NK-92 treated with Interleukin-12 subunit alpha and Interleukin-12 subunit beta, amount 100 ng/mL, for 24 hours (cell line): ENCODE data around the gene SLC25A34.

ENCODE experiments used
- DNase-seq: peaks from one replicate; lab custom pipeline; 2025; lab: John Stamatoyannopoulos, UW

Gene SLC25A34

DNA sequence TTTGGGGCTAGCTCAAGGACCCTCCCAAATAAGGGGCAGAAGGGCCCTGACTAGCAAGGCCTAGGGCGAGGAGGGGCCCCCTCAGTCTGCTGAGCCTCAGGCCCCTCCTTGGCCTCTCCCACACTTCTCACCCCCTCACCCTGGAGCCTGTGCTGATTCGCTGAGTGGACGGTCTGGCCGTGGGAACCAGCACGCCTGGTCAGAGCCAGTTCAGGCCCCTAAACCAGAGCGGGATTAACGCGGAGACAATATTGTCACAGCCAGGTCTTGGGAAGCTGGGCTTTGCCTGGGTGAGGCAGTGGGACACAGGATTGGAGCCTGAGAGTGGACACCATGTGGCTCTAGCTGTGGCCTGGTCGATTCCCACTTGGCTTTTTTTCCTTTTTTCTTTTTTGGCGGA, 17.7 kb downstream of the SLC25A34 start:
- no peak for DNase-seq

DNA sequence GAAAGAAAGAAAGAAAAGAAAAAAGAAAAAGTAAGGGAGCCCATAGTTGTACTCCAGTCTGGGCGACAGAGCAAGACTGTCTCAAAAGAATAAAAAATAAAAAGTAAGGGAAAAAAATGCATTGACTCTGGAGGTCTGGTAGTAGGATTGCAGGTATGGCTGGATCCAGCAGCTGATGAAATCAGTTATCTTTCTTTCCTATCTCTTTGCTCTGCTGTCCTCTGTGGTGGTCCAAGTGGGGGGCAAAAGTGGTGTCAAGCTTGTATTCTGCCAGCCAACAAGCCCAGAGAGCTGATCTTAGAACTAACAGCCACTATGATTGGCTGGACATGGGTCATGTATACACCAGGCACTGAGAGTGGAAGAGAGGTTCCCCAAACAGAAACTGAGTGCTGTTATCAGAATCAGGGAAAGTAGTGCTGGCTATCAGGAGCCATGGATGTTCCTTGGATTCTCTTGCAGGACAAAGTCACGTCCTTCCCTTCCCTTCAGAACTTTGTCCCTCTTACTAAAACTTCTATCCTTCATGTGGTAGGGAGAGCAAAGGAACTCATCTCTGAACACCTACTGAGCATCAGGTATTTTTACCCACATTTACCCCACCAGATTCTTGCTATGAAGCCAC, 19.1 kb downstream of the SLC25A34 start:
- no peak for DNase-seq

DNA sequence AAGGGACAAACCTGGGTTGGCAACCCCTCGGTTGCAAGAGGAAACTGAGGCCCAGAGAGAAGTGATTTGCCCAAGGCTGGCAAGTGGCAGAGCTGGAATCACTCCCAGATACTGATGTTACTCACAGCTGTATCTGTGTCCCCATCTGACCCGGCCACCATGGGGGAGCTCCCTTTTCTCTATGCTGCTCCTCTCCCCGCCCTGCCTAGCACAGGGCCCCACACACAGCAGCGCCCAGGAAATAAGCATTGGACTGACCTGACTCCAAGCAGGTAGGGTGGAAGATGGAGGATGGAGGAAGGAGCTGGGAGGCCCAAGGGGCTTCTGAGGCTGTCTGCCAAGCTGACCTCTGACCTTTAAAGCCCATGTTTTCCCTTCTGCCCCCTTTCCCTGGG, 19.6 kb downstream of the SLC25A34 start:
- no peak for DNase-seq

DNA sequence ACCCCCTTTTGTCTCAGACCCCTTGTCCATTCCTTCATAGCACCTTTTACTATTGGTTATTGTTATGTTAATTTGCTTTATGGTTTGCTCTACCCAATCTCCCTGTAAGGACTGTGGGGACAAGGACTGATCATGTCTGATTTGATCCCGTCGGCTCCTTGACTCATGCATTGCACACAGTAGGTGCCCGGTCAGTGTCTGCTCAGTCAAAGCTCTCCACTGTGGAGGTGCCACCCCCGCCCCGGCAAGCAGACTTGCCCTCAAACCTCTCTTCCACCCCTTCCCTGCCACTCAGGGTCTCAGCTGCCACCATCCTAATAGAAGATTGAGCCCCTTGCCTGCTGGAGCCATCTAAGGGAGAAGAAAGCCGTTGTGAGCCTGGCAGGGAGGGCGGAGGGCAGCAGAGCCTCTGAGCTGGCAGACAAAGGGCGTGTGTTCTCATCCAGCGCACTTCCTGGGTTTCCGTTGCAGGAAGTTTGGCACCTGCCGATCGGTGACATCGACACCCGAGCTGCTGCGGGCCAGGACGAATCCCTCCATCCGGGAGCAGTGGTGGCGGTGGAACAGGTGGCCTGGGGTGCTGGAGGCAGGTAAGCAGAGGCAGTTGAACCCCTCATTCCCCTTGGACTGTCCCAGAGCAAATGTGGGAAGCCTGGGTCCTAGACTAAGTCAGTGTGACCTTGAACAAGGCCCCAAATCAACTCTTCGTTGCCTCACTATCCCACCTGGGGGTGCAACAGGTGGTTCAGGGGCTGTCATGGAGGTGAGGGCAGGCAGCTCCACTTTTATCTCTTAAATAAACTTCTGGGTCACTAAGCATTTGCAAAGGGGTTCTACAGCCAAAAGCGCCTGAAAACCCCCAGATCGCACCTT, 20.3 kb downstream of the SLC25A34 start:
- DNase-seq, result no peak

DNA sequence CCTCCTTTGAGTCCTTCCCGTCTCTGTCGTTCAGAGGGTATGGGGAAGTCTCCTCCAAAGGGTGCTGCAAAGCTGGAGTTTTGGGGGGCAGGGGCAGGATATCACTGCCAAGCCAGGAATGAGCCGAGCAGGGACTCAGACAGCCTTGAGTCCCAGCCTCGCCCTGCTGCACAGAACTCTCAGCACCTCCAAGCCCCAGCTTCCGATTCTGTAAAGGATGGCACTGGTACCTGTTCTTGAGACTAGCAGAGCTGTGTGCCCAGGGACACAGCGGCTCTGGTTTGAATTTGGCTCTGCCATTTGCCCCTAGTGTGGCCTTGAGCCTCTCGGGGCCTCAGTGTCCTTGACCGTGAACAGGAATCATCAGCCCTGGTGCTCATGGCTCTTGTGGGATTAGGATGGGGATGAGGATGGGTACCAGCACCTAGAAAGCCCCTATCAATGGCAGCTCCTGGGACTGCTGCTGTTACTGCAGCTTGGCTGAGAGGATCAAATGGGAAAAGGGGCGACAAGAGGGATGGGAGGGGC, 21.0 kb downstream of the SLC25A34 start:
- no peak for DNase-seq

DNA sequence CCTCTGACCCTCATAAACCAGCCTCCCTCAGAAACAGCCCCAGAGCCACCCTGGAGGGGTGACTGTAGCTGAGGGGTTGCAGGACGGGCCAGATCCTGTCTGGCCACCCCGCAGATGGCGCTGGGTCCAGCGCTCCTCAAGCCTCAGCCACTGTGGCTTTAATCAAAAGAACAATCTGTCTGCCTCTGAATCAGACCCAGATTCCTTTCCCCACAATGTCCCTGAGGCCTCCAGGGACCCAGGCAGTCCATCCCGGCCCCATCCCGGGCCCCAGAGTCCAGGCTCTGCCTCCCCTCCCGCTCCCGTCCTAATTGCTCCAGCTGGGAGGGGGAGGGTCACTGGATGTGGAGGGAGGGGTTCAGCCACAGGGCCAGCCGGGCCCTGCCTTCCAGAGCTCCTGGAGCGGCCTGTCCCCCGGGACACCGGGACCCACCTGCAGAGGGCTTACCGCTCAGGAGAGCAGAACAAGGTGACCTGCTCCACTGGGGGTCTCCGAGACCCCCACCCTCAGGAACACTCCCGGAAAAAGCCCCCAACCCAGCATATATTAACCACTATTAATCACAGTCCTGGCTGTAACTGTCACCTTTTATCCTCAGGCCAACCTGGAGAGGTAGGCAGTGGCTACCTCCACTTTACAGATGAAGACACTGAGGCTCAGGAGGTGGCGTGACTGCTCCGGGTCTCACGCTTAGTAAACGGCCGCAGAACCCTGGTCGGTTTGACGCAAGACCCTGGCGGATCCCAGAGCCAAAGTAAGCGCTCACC, 21.7 kb downstream of the SLC25A34 start:
- DNase-seq, result no peak

DNA sequence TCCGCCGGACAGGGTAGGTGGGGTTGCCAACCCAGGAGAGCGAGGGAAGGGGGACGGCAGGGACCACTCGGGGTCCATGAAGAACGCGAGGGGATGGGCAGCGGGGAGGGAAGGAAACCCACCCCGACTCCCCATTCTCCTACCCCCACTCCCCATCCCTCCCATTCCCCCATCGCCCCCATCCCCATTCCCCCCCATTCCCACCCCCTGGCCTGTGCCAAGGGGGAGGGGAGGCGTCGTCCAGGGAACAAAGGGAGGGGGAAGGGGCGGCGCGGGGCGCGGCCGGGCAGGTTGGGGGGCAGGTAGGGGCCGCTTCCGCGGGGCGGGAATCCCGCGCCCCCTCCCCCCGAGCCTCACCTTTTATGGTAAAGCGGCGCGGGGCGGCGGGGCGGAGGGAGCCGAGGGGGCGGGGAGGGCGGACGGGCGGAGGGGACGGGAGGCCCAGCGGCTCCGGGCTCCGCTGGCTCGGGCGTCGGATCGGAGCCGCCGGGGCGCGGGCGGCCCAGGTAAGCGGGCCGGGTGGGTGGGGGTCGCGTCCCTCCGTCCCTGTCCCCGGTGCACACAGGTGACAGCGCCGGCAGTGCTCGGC, 22.4 kb downstream of the SLC25A34 start, which contains the start of gene FBLIM1:
FBLIM1 (plus strand) TSS at position 453 of the 589 bp plus-strand sequence. CDS start 6,189 bp downstream, outside the sequence.
- no peak for DNase-seq

DNA sequence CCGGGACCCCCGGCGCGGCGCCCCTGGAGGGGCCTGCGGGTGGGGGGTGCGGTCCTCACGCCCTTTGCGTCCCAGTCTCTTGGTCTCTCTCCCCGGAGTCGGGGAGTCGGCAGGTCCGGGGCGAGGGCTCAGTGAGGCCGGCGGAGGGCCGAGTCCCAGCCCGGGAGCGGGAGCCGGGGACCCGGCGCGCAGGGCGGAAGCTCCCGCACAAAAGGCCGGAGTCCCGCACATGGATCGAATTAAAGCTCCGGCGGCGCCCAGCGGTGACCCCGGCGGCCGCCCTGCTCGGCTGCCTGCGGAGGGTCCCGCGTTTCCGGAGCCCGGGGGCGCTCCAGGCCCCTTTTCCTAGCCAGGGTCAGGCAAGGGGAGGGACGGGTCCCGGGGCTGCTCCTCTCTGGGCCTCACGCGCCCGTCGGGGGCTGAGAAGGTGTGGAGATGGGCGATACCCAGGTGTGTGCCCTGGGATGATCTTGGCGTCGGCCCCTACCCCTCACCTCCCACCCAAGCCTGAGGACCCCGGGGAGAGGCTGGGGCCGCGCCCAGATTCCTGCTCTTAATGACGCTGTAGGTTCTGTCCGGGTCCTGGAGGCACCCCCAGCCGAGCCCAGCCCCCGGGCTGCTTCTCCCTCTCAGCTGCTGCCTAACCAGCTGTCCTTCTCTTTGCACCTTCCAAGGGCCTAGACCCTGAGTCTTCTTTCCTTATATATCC, 23.0 kb downstream of the SLC25A34 start:
- no peak for DNase-seq

DNA sequence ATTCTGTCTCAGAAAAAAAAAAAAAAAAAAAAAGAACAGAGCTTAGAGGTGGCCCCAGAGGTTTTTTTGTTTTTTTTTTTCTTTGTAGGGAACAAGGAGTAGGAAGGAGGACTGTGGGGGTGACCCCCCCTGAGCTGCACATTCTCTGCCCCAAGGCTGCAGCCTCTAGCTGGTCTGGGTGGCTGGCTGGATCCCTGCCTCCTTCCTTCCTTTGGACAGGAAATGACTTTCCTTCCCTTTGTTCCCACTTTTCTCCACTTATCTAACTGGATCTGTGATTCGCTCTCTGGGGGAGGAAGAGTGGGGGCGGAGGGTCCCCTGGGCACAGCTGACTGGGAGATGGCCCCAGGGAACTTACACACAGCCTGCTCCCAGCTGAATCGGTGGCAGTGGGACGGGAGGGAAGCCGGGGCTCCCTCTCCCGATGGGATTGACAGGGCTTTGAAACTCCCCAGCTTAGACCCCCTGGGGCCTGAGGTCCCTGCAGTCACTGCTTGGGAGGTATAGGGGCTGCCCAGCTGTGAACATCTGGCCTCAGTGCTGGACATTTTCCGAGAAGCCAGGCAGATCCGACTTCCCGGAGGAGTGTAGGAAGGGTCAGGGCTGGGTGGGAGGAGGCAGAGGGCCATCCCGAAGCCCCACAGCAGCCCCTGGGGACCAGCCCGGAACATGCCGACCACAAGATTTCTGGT, 24.6 kb downstream of the SLC25A34 start:
- DNase-seq, result no peak

DNA sequence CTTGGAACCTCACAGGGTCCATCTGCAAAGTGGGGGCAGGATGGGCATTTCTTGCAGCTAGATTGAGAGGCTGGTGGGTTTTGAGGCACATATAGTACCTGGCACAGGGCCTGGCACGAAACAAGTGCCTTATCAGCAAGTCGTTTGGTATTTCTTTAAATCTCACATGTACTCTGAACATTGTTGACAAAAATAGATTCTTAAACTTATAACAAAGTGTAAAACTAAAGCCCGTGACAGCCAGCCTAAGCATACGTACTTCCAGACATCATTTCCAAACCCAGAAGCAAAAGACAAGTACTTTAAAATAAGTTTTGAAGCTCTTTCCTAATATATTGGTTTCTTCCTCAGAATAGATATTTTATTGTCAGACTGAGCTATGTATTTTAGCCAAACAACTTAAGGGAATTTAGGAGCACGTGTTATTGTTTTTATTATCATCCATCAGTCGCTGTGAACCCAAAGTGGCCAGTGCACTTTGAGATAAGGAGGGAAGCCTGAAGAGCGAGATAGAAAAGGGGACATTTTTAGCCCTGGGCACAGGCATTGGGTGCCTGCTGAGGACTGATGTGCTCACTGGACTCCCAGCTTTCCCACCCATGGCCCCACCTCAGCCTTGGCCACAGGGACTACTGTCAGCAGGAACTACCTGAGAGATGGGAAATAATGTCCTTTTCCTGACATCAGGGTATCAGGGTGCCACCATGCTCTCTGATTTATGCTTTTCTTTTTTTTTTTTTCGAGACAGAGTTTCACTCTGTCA, 25.5 kb downstream of the SLC25A34 start:
- DNase-seq, result no peak

DNA sequence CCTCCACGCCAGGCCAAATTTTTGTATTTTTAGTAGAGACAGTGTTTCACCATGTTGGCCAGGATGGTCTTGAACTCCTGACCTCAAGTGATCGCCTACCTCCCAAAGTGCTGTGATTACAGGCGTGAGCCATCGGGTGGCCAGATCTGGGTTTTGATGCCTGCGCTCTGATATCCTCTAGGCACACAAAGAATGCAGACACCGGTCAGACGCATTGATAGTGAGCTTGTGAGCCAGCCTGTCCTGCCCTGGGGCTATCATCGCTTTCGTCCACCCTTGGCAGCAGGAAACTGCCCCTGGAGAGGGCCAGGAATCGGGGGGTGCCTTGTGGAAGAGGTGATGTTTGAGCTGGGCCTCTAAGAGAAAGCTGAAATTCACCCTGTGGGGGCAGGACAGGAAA, 26.5 kb downstream of the SLC25A34 start:
- DNase-seq, result no peak

DNA sequence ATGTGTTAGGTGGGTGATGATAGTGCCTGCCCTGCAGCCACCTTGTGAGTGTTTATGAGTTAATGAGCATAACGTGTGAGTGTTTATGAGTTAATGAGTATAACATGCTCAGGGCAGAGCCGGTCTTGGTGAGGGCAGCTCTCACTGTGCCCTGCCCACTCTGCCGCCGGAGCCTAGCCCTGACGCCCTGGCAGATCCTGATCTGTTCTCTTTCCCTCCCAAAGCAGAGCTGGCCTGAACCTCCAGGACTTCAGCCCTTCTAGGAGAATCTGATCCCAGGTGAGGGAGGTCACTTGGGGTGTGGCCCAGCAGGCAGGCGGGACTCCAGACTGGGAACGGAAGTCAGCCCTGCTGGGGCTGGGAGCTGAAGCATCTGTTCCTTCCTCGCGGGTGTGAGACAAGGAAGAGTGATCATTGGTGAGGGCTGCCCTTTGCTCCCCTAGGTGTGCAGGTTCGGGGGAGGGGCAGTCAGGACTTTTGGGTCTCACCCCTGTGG, 28.3 kb downstream of the SLC25A34 start:
- DNase-seq, result no peak

DNA sequence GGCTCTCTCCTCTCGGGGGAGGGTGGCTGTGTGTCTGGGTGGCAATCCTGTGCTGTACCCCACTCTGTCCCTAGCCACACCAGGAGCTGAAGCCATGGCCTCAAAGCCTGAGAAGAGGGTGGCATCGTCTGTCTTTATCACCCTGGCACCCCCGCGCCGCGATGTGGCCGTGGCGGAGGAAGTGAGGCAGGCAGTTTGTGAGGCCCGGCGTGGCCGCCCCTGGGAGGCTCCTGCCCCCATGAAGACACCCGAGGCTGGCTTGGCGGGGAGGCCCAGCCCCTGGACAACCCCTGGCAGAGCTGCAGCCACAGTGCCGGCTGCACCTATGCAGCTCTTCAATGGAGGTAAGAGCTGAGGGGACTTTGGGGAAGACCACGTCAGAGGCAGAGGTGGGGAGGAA, 28.8 kb downstream of the SLC25A34 start:
- no peak for DNase-seq

DNA sequence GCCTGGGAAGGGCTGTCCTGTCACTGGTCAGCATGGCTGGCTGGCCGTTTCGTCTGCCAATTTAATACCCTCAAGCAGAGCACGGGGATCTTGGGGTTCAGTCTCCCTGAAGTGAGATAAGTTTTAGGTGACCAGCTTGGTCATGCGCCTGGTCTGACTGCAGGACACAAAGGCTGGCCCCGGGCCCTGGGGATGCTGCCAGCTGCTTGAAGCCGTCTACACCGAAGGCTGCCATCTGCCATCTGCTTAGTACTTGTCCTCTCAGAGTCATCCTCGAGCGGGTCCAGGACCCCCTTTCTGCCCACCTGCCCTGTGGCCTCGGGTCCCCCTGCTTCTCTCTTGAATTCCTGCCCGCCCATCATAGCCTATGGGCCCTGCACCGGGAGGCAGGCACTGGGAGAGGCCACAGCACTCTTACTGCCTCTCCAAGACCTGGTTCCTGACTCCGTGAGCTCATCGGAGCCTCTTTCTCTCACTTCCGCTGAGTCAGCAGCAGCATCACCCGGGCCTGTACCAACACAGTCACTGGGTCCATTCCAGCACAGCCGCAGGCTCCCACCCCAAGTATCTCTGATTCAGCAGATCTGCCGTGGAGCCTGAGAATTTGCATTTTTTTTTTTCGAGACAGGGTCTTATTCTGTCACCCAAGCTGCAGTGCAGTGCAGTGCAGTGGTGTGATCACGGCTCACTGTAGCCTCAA, 29.6 kb downstream of the SLC25A34 start:
- DNase-seq, result no peak

DNA sequence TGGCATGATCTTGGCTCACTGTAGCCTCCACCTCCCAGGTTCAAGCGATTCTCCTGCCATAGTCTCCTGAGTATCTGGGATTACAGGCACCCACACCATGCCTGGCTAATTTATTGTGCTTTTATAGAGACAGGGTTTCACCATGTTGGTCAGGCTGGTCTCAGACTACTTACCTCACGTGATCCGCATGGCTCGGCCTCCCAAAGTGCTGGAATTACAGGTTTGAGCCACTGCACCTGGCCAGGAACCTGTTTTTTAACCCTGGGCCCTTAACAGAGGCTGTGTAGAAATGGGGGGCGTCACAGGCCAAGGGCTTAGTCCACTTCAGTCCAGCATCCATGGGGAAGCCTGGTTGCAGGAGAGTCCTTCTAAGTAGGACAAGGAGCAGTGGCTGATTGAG, 31.9 kb downstream of the SLC25A34 start:
- DNase-seq, result no peak

DNA sequence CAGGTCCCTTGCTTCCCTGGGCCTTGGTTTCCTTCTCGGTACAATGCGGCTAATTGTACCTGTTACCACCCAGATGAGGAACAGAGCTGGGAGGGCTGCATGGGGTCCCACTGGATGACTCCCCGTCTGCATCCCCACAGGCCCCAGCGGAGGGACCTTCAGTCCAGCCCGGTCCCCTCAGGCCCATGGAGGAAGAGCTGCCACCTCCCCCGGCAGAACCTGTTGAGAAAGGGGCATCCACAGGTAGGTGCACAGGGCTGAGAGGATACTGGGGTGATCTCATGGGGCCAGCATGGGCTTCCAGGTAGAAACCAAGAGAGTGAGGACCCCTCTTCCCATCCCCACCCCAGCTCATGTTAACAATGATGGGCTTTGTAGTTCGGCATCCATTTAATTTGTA, 32.3 kb downstream of the SLC25A34 start:
- no peak for DNase-seq

DNA sequence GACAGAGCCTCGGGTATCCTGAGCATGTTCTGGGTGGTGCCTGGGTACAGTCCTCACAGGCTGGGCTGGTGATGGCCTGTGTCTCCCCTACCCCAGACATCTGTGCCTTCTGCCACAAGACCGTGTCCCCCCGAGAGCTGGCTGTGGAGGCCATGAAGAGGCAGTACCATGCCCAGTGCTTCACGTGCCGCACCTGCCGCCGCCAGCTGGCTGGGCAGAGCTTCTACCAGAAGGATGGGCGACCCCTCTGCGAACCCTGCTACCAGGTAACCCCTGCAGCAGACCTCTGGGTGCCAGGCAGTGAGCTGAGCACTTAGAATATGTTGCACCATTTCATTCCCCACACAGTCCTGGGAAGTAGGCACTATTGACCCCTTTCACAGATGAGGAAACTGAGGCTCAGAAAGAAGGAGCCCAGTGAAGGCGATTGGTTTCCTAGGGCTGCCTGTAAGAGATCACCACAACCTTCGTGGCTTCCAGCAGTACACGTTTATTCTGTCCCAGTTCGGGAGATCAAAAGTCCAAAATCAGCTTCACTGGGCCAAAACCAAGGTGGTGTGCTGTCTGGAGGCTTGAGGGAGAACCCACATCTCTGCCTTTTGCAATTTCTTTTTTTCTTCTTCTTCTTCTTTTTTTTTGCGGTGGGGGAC, 34.4 kb downstream of the SLC25A34 start:
- no peak for DNase-seq

DNA sequence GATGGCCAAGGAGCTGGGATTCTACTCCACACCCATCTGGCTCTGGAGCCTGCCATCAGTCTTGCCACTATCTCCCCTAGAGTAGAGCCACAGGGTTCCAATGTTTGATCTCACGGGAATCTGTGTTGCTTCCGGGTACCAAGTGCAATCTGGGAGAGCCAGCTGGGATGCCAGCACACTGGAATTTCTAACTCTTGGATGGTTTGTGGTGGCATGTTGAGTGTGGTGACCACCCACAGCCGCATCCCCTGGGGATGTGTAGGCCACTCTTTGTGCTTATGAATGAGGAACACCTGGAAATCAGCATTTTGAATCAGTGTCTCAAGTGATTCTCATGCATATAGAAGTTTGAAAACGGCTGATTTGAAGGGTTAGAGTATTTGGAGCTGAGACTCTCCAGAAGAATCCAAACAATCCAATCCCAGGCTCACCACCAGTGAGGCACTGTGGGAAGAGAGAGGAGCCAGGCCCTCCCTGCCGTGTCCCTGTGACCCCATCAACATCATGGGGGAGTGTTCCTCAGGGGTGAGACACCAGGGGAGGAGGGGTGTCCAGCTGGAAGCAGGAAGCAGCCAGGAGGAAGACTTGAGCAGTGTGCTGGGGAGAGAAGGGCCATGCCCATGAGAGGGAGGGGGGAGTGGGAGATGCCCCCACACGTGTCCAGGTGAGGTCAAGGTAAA, 35.9 kb downstream of the SLC25A34 start:
- DNase-seq, result no peak
